Ecto neural progenitor cell (in vitro differentiated cells): ENCODE data around the gene AACS.
"Not testable (repeated sequence)": the region's sequence is repeated elsewhere in the genome, so short reads cannot be mapped to it uniquely, and the experiment has no call there.

Source experiments
- DNase-seq: peaks from one replicate; pipeline ENCODE4 v3.0.0-alpha.2; 2018; ENCODE audit warnings: low spot score

AACS gene, protein sequence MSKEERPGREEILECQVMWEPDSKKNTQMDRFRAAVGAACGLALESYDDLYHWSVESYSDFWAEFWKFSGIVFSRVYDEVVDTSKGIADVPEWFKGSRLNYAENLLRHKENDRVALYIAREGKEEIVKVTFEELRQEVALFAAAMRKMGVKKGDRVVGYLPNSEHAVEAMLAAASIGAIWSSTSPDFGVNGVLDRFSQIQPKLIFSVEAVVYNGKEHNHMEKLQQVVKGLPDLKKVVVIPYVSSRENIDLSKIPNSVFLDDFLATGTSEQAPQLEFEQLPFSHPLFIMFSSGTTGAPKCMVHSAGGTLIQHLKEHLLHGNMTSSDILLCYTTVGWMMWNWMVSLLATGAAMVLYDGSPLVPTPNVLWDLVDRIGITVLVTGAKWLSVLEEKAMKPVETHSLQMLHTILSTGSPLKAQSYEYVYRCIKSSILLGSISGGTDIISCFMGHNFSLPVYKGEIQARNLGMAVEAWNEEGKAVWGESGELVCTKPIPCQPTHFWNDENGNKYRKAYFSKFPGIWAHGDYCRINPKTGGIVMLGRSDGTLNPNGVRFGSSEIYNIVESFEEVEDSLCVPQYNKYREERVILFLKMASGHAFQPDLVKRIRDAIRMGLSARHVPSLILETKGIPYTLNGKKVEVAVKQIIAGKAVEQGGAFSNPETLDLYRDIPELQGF

GRCh38 chr12:125065021-125065918, at the start of gene AACS:
TSS of gene AACS (plus strand) at chr12:125065435. CDS start at chr12:125065585, 150 bp downstream.
- peak; percentile 96 for DNase-seq

DNA sequence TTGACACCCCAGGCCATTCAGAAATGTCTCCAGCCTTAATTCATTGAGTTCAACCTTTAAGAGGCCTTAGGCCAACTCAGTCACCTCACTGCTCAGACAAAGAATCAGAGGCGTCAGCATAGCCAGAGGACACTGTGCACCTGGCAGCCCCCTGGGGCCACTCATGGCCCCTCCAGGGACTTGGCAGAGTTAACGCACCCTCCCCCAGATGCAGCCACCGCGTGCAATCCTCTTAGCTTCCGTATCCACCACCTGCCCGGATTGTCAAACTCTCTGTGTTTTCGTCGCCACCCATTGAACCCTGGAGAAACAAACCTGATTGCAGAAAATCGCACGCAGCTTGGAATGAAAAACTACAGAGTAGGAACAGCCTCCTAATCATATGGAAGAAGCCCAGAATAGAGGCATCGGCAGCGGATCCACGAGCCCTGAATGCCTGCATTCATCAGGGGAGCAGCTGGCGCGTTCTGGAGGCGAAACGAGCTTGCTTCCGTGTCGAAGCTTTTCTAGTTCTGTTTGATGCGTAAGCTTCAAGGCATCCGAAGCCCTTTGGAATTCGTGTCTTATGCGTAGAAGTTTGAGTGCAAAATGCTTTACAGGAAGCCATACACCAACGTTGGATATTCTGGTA, 49.4 kb upstream of the AACS start:
- no peak for DNase-seq

DNA sequence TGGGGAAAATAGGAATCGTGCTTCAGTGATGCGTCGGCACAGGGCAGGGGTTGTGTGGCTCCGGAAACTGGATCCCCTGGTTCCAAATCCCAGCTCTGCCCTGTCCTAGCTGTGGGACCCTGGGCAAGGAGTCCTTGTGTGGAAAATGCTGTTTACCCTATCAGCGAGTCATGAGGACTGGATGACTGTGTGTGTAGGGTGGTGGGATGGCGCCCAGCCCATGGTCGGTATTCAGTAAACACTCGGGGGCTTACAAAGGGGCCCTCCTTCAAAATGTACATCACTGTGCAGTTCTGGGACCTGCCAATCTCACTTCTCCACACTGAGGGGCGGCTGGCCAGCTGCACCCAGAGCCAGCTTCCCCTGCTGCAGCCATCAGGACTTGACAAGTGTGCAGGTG, 47.4 kb upstream of the AACS start:
- DNase-seq = no peak

DNA sequence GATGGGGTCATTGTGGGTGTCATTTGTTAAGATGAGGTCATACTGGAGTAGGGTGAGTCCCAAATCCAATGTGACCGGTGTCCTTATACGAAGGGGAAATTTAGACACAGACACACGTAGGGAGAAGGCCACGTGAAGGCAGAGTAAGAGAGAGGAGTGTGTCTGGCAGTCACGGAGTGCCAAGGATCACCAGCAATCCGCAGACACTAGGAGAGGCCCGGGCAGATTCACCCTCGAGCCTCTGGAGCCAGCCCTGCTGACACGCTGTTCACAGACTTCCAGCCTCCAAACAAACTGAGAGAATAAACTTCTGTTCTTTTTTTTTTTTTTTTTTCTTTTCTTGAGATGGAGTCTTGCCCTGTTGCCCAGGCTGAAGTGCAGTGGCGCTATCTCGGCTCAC, 46.9 kb upstream of the AACS start:
- no peak for DNase-seq

GRCh38 chr12:125021096-125021495, 44.1 kb upstream of the AACS start:
- DNase-seq = no peak

- DNase-seq = no peak
These were observed 43.5 kb upstream of the AACS start for GRCh38 chr12:125021771-125022170.

DNA sequence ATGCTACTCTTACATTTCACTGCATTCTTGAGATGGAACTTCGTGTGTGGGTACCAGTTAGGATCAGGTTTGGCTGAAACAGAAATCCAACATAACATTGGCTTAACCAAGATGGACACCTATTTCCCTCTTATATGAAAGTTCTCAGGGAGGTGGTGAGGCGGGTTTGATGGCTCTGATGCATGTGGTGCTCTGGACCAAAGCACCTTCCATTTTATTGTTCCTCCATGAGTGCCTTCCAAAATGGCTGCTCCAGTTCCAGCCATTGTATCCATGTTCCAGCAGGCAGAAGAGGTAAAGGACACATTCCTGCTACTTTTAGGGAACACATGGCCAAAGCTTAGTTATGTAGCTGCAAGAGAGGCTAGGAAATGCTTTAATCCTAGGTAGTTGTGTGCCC, 42.2 kb upstream of the AACS start:
- no peak for DNase-seq

GRCh38 chr12:125024949-125025563, 40.2 kb upstream of the AACS start:
- no peak for DNase-seq

GRCh38 chr12:125025606-125026235, 39.5 kb upstream of the AACS start:
- no peak for DNase-seq

DNA sequence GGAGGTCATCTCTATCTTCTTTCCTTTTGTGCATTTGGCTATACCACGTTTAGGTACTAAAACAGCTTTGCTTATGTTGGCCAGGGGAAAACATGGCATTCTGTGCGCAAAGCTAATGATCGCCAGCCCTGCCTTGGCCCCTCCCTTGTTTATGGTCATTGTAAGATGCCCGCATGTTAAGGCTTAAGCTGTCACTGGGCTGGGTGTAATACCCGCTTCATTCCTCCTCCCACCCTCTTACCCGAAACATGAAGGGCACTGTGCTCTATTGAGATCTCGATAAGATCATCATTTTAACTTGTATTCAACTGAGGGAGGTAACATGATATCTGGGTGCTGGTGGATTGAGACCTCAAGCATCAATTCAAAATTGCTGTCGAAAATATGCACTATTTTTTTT, 37.1 kb upstream of the AACS start:
- DNase-seq = no peak

DNA sequence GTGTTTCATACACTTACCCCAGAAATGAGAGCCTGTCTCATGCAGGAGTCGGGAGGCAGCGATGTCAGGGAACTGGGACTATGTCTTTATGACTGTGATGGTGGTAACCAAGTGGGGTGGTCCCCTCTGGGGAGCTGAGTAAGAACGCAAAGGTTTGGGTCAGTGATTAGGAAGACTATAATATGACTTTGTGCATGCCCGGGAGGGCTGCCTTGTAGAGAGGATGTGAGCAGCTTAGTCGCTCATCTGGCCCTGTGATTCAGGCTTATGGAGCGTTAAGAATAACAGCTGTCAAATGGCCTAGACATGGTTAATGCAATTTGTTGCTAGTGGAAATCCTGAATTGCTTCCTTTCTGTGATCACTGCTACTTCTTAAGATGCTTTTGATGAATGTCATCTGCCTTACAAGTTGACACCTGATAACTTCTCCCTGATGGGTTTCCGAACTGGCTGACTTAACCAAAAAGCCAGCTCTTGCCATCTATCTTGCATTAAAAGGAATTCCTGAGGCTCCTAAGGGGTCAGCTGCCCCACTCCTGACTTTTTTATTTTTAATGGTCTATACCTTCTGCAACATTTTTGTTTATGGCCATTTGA, 35.4 kb upstream of the AACS start:
- DNase-seq = no peak

- not testable (repeated sequence) for DNase-seq
These were observed 33.8 kb upstream of the AACS start for GRCh38 chr12:125031471-125031870.

DNA sequence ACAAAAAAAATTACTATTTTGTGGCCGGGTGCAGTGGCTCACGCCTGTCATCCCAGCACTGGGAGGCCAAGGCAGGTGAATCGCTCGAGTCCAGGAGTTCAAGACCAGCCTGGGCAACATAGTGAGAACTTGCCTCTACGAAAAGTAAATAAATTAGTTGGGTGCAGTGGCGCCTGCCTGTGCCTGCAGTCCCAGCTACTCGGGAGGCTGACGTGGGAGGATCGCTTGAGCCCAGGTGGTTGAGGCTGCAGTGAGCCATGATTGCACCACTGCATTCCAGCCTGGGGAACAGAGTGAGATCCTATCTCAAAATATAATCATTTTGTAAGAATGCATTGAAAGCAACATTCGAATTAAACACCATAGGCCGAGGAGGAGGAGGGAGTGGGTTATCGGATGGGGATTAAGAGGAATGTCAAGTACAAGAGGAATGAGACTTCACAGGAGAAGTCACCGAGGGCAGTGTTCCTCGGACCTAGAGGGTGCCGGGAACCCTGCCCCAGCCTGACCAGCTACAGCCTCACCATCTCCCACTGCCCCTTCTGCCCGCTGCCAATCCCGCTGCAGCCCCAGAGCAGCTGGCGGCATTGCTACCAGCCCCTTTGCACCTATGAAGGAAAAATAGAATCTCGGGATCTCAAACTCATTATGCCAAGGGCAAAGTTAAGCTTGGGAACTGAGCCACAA, 32.6 kb upstream of the AACS start:
- DNase-seq = no peak

- no peak for DNase-seq
These were observed 31.9 kb upstream of the AACS start for GRCh38 chr12:125033288-125033687.

GRCh38 chr12:125038976-125039625, 26.1 kb upstream of the AACS start:
- DNase-seq = no peak

- no peak for DNase-seq
These were observed 16.2 kb upstream of the AACS start for GRCh38 chr12:125049093-125049458.

GRCh38 chr12:125050446-125050845, 14.8 kb upstream of the AACS start:
- DNase-seq = no peak

- no peak for DNase-seq
These were observed 14.4 kb upstream of the AACS start for GRCh38 chr12:125050868-125051267.

- no peak for DNase-seq
These were observed 11.4 kb upstream of the AACS start for GRCh38 chr12:125053821-125054220.

- DNase-seq = no peak
These were observed 9.6 kb upstream of the AACS start for GRCh38 chr12:125055591-125055990.
